WERI-Rb-1 (cell line): ENCODE results near the gene HOXC11.
A peak's percentile ranks its signal among the peaks of the same experiment; 100 is the strongest.

Experiments used
- DNase-seq: peaks from one replicate; pipeline ENCODE4 v3.0.0-alpha.2; 2020
- H3K27ac ChIP-seq: fragments of 250-450 bp; sonication (Bioruptor Pico); 2 replicates; pipeline ENCODE4 v1.5.1; 2020; ENCODE audit warnings: mild to moderate bottlenecking, moderate library complexity
- H3K27me3 ChIP-seq: fragments of 250-450 bp; sonication (Bioruptor Pico); 2 replicates; pipeline ENCODE4 v1.5.1; 2021; ENCODE audit warnings: mild to moderate bottlenecking, low read depth, moderate library complexity; ENCODE audit not compliant: insufficient read depth, severe bottlenecking
- H3K36me3 ChIP-seq: fragments of 250-450 bp; sonication (Bioruptor Pico); 2 replicates; pipeline ENCODE4 v1.5.1; 2020; ENCODE audit warnings: mild to moderate bottlenecking, moderate library complexity
- H3K4me3 ChIP-seq: 2 replicates; pipeline ENCODE4 v1.5.1; 2011; ENCODE audit warnings: low read depth, mild to moderate bottlenecking, control low read depth, low read length
- H3K9me3 ChIP-seq: fragments of 250-450 bp; sonication (Bioruptor Pico); 2 replicates; pipeline ENCODE4 v1.5.1; 2021; ENCODE audit warnings: mild to moderate bottlenecking, moderate library complexity; ENCODE audit not compliant: severe bottlenecking
- CTCF ChIP-seq: IDR thresholded peaks from 2 replicates; pipeline ENCODE4 v1.5.1; 2011; ENCODE audit warnings: low read depth, mild to moderate bottlenecking, control low read depth, inconsistent platforms, low read length

HOXC11 gene

GRCh38 chr12:53989227-53990113 lies 16.5 kb downstream of the HOXC11 start:
- Histone ChIP-seq H3K9me3 (no peaks in the 10 kb centered on the region), H3K36me3 (no peaks in the 10 kb centered on the region), H3K4me3 (no peak overlapping the region), H3K27ac (peak overlapping the region; percentile 1; the same call in 1 of the 2 replicates), H3K27me3 (no peaks in the 10 kb centered on the region)
- TF ChIP-seq CTCF = peak; percentile 46; the same call in 1 of the 2 replicates
- DNase-seq = peak; percentile 43

- no peak for DNase-seq
- Histone ChIP-seq H3K36me3 (no peaks in the 10 kb centered on the region), H3K27me3 (no peaks in the 10 kb centered on the region), H3K4me3 (no peak overlapping the region), H3K27ac (peak overlapping the region; percentile 16), H3K9me3 (no peaks in the 10 kb centered on the region)
- no peak for TF ChIP-seq CTCF
These were observed 17.6 kb downstream of the HOXC11 start for GRCh38 chr12:53990311-53991076.

GRCh38 chr12:53991077-53991460 lies 18.1 kb downstream of the HOXC11 start:
- Histone ChIP-seq H3K27ac (peak overlapping the region; percentile 16), H3K36me3 (no peaks in the 10 kb centered on the region), H3K27me3 (no peaks in the 10 kb centered on the region), H3K4me3 (0 out of 2 replicates have a peak overlapping the region, but pooled peaks have one; percentile 2), H3K9me3 (no peaks in the 10 kb centered on the region)
- peak; percentile 65 for DNase-seq
- TF ChIP-seq CTCF = no peak

- H3K36me3 ChIP-seq = no peaks in the 10 kb centered on the region
- H3K4me3 ChIP-seq = no peak overlapping the region
- no peaks in the 10 kb centered on the region for H3K9me3 ChIP-seq
- no peaks in the 10 kb centered on the region for H3K27me3 ChIP-seq
- TF ChIP-seq CTCF = no peak
- H3K27ac ChIP-seq = no peak overlapping the region
- DNase-seq = no peak
These were observed 19.5 kb downstream of the HOXC11 start for GRCh38 chr12:53992377-53992889.

GRCh38 chr12:53993162-53994008 lies 20.5 kb downstream of the HOXC11 start:
- no peaks in the 10 kb centered on the region for H3K36me3 ChIP-seq
- H3K27me3 ChIP-seq = no peaks in the 10 kb centered on the region
- no peak overlapping the region for H3K27ac ChIP-seq
- H3K9me3 ChIP-seq = no peaks in the 10 kb centered on the region
- no peak for DNase-seq
- TF ChIP-seq CTCF = no peak
- H3K4me3 ChIP-seq = no peak overlapping the region
